Measurements from ENCODE around the gene ENO1. TPM values are rescaled to one million over a fixed set of nuclear protein-coding genes. Genes with fewer than 3 reads are reported as not detected.

Gene ENO1
- total RNA-seq, 2 experiments from 2014 or later: 2,453 to 2,472 TPM

- Mint-ChIP-seq H3K4me3 (no peak overlapping the region), H3K4me1 (peaks cover 67% of the 10 kb centered on the region)
These were observed 12.2 kb downstream of the ENO1 start for GRCh38 chr1:8866173-8866791.

GRCh38 chr1:8864713-8865344 is 13.7 kb downstream of the ENO1 start:
- Mint-ChIP-seq H3K4me3 (no peak overlapping the region), H3K36me3 (ENCODE audit: low read depth) (peaks cover 93% of the 10 kb centered on the region), H3K27me3 (no peaks in the 10 kb centered on the region), H3K4me1 (peaks cover 65% of the 10 kb centered on the region), H3K9me3 (no peaks in the 10 kb centered on the region), H3K27ac (peak overlapping the region; percentile 44)
- POLR2A ChIA-PET: interaction anchor here (1.0 to 14.5 kb wide), 6 partner anchors 8 to 140 kb away, joined by 3 to 221 read pairs (median 6); partner anchors contain the start of gene ENO1
- CTCF ChIA-PET: interaction anchor here (0.8 to 4.5 kb wide), 3 partner anchors 16 to 140 kb away, joined by 3 to 20 read pairs (median 7); no protein-coding TSS in a partner anchor
- no peak for DNase-seq

More at GRCh38 chr1:8866173-8866791, 12.2 kb downstream of the ENO1 start:
- CTCF ChIA-PET: interaction anchor here (0.7 to 4.5 kb wide), 4 partner anchors 8 to 139 kb away, joined by 3 to 20 read pairs (median 6); no protein-coding TSS in a partner anchor
- Mint-ChIP-seq H3K27ac (peak overlapping the region; percentile 70), H3K27me3 (no peaks in the 10 kb centered on the region), H3K9me3 (no peaks in the 10 kb centered on the region), H3K36me3 (ENCODE audit: low read depth) (peaks cover 95% of the 10 kb centered on the region)
- POLR2A ChIA-PET: interaction anchor here (0.6 to 14.5 kb wide), 7 partner anchors 7 to 139 kb away, joined by 3 to 221 read pairs (median 9); partner anchors contain the start of genes ENO1 and RERE
- DNase-seq: no peak

- Mint-ChIP-seq H3K36me3 (ENCODE audit: low read depth) (peaks cover 92% of the 10 kb centered on the region), H3K4me3 (no peak overlapping the region), H3K27ac (no peak overlapping the region), H3K9me3 (no peaks in the 10 kb centered on the region), H3K4me1 (peaks cover 64% of the 10 kb centered on the region), H3K27me3 (no peaks in the 10 kb centered on the region)
- CTCF ChIA-PET: interaction anchor here (0.6 to 4.5 kb wide), 4 partner anchors 15 to 141 kb away, joined by 3 to 20 read pairs (median 4); no protein-coding TSS in a partner anchor
- POLR2A ChIA-PET: interaction anchor here (1.1 to 14.5 kb wide), 4 partner anchors 7 to 141 kb away, joined by 3 to 221 read pairs (median 62); partner anchors contain the start of gene ENO1
- no peak for DNase-seq
These were observed 14.7 kb downstream of the ENO1 start for GRCh38 chr1:8863794-8864233.

- ChIA-PET CTCF (interaction anchor here (0.6 to 7.6 kb wide), 8 partner anchors 10 to 142 kb away, joined by 3 to 72 read pairs (median 5); no protein-coding TSS in a partner anchor), POLR2A (interaction anchor here (0.6 to 14.5 kb wide), 5 partner anchors 8 to 83 kb away, joined by 3 to 221 read pairs (median 4); partner anchors contain the start of gene ENO1)
- Mint-ChIP-seq H3K27ac (peak overlapping the region; percentile 45), H3K27me3 (no peaks in the 10 kb centered on the region), H3K36me3 (ENCODE audit: low read depth) (peaks cover 95% of the 10 kb centered on the region), H3K4me1 (peaks cover 69% of the 10 kb centered on the region), H3K4me3 (no peak overlapping the region), H3K9me3 (no peaks in the 10 kb centered on the region)
- no peak for DNase-seq
These were observed 15.3 kb downstream of the ENO1 start for GRCh38 chr1:8863138-8863537.

- Mint-ChIP-seq H3K36me3 (ENCODE audit: low read depth) (peaks cover 94% of the 10 kb centered on the region), H3K4me3 (no peak overlapping the region), H3K27me3 (no peaks in the 10 kb centered on the region), H3K4me1 (peaks cover 68% of the 10 kb centered on the region), H3K9me3 (no peaks in the 10 kb centered on the region), H3K27ac (peak overlapping the region; percentile 45)
- POLR2A ChIA-PET: interaction anchor here (0.6 to 14.5 kb wide), 5 partner anchors 8 to 84 kb away, joined by 3 to 221 read pairs (median 4); partner anchors contain the start of gene ENO1
- CTCF ChIA-PET: interaction anchor here (0.6 to 7.6 kb wide), 14 partner anchors 11 to 142 kb away, joined by 3 to 72 read pairs (median 3); partner anchors contain the start of gene ENO1
- no peak for DNase-seq
These were observed 16.0 kb downstream of the ENO1 start for GRCh38 chr1:8862528-8862927.

- H3K27me3 Mint-ChIP-seq: no peaks in the 10 kb centered on the region
- peak overlapping the region; percentile 56 for H3K27ac Mint-ChIP-seq
- CTCF ChIA-PET: interaction anchor here (0.5 to 7.6 kb wide), 10 partner anchors 8 to 250 kb away, joined by 3 to 72 read pairs (median 6); no protein-coding TSS in a partner anchor
- POLR2A ChIA-PET: interaction anchor here (1.2 to 14.5 kb wide), 6 partner anchors 10 to 144 kb away, joined by 4 to 221 read pairs (median 10); partner anchors contain the start of gene ENO1
- H3K4me3 Mint-ChIP-seq: no peak overlapping the region
- H3K36me3 Mint-ChIP-seq (ENCODE audit: low read depth): peaks cover 92% of the 10 kb centered on the region
- DNase-seq: no peak
- H3K9me3 Mint-ChIP-seq: no peaks in the 10 kb centered on the region
- H3K4me1 Mint-ChIP-seq: peaks cover 56% of the 10 kb centered on the region
These were observed 17.6 kb downstream of the ENO1 start for GRCh38 chr1:8860738-8861516.

- H3K27ac Mint-ChIP-seq: peak overlapping the region; percentile 77
- H3K4me3 Mint-ChIP-seq: no peak overlapping the region
- H3K36me3 Mint-ChIP-seq (ENCODE audit: low read depth): peaks cover 74% of the 10 kb centered on the region
- peak; percentile 54 for DNase-seq
- no peaks in the 10 kb centered on the region for H3K27me3 Mint-ChIP-seq
- peaks cover 56% of the 10 kb centered on the region for H3K4me1 Mint-ChIP-seq
- ChIA-PET CTCF (interaction anchor here (0.6 to 7.6 kb wide), 18 partner anchors 8 to 290 kb away, joined by 3 to 72 read pairs (median 4); partner anchors contain the start of gene ENO1), POLR2A (interaction anchor here (0.6 to 14.5 kb wide), 11 partner anchors 10 to 146 kb away, joined by 3 to 221 read pairs (median 4); partner anchors contain the start of gene ENO1)
- H3K9me3 Mint-ChIP-seq: no peaks in the 10 kb centered on the region
These were observed 19.4 kb downstream of the ENO1 start for GRCh38 chr1:8858888-8859706.

- no peaks in the 10 kb centered on the region for H3K27me3 Mint-ChIP-seq
- peak overlapping the region; percentile 18 for H3K4me3 Mint-ChIP-seq
- peaks cover 48% of the 10 kb centered on the region for H3K4me1 Mint-ChIP-seq
- ChIA-PET CTCF (interaction anchor here (0.8 to 7.6 kb wide), 10 partner anchors 10 to 147 kb away, joined by 3 to 72 read pairs (median 6); partner anchors contain the start of gene ENO1), POLR2A (interaction anchor here (1.1 to 14.5 kb wide), 6 partner anchors 10 to 147 kb away, joined by 3 to 221 read pairs (median 16); partner anchors contain the start of gene ENO1)
- peak overlapping the region; percentile 77 for H3K27ac Mint-ChIP-seq
- H3K9me3 Mint-ChIP-seq: no peaks in the 10 kb centered on the region
- DNase-seq: peak; percentile 54
- peaks cover 65% of the 10 kb centered on the region for H3K36me3 Mint-ChIP-seq (ENCODE audit: low read depth)
These were observed 20.3 kb downstream of the ENO1 start for GRCh38 chr1:8858112-8858668.

GRCh38 chr1:8856689-8857412 is 21.6 kb downstream of the ENO1 start:
- no peak overlapping the region for H3K4me3 Mint-ChIP-seq
- no peaks in the 10 kb centered on the region for H3K27me3 Mint-ChIP-seq
- no peak for DNase-seq
- no peaks in the 10 kb centered on the region for H3K9me3 Mint-ChIP-seq
- CTCF ChIA-PET: interaction anchor here (0.8 to 7.6 kb wide), 5 partner anchors 8 to 148 kb away, joined by 3 to 72 read pairs (median 15); partner anchors contain the start of gene ENO1
- H3K36me3 Mint-ChIP-seq (ENCODE audit: low read depth): peaks cover 52% of the 10 kb centered on the region
- peak overlapping the region; percentile 10 for H3K27ac Mint-ChIP-seq
- POLR2A ChIA-PET: interaction anchor here (0.6 to 14.5 kb wide), 9 partner anchors 8 to 218 kb away, joined by 3 to 221 read pairs (median 4); partner anchors contain the start of gene ENO1
- peaks cover 36% of the 10 kb centered on the region for H3K4me1 Mint-ChIP-seq

GRCh38 chr1:8854240-8854639 is 24.2 kb downstream of the ENO1 start:
- H3K4me3 Mint-ChIP-seq: no peak overlapping the region
- H3K36me3 Mint-ChIP-seq (ENCODE audit: low read depth): peaks cover 29% of the 10 kb centered on the region
- no peak overlapping the region for H3K27ac Mint-ChIP-seq
- peaks cover 16% of the 10 kb centered on the region for H3K4me1 Mint-ChIP-seq
- CTCF ChIA-PET: no interaction called here
- H3K27me3 Mint-ChIP-seq: no peaks in the 10 kb centered on the region
- POLR2A ChIA-PET: no interaction called here
- no peaks in the 10 kb centered on the region for H3K9me3 Mint-ChIP-seq
- DNase-seq: no peak

Measured in activated CD4-positive, alpha-beta memory T cell treated with anti-CD3 and anti-CD28 coated beads, Interleukin-2, amount 10 ng/mL, durations not matched to agents 7 days and 5 days (primary cell).